Activated T-cell treated with anti-CD3 and anti-CD28 coated beads, Interleukin-2, amount 50 U/mL, for 24 hours (primary cell): ENCODE results near the gene MAP2.

ENCODE experiments used
- DNase-seq: peaks from one replicate; pipeline ENCODE4 v3.0.0-alpha.2; 2020
- H3K27ac Mint-ChIP-seq: 2 replicates; pipeline ENCODE4 v1.8.0; 2020; ENCODE audit warnings: mild to moderate bottlenecking, mixed read lengths
- H3K27me3 Mint-ChIP-seq: 2 replicates; pipeline ENCODE4 v1.8.0; 2020; ENCODE audit warnings: mixed read lengths
- H3K36me3 Mint-ChIP-seq: 2 replicates; pipeline ENCODE4 v1.8.0; 2020; ENCODE audit warnings: low read depth, mixed read lengths
- H3K4me1 Mint-ChIP-seq: 2 replicates; pipeline ENCODE4 v1.8.0; 2020; ENCODE audit warnings: low read depth, mixed read lengths
- H3K4me3 Mint-ChIP-seq: 2 replicates; pipeline ENCODE4 v1.8.0; 2020; ENCODE audit warnings: mild to moderate bottlenecking, moderate library complexity, mixed read lengths
- H3K9me3 Mint-ChIP-seq: 2 replicates; pipeline ENCODE4 v1.8.0; 2020; ENCODE audit warnings: mixed read lengths

The MAP2 gene

DNA sequence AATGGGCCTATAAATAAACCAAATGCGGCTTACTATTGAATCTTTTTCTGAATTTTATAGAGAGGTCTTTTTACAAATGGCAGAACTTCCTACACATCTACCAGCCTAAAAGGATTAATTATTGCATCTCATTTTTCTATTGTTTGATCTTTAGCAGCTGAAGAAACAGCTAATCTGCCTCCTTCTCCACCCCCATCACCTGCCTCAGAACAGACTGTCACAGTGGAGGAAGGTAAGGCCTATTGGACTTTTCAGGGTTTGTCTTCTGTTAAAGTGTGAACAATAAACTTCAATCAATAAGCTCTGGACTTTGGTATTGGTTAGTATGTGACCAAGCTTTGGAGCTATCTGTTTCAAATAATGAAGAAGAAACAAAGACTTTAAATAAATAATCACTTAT is 256.7 kb downstream of the MAP2 start:
- no peak overlapping the region for H3K27ac Mint-ChIP-seq

DNA sequence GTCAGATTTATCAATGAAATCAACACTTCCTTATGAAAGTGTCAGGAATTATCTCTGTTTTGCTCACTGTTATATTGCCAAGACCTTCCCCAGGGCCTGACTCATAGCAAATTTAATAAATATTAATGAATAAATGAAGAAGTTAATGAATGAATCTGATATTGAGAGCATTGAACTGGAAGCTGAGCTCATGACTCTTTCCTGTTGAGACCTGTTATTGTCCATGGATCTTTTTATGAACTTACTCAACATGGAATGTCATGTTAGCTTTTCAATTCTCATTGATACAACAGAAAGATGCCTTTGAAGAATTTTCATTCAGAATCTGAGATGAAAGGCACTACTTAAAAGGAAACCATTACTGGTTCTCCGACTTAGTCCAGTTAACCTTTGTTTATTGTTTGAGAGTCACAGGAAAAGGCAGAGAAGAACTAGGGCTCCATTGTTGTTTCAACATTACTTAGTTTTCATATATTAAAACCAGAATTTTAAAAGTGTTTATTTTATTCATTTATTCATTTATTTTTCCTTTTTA is 257.4 kb downstream of the MAP2 start:
- Mint-ChIP-seq H3K9me3 (no peaks in the 10 kb centered on the region), H3K4me1 (no peaks in the 10 kb centered on the region), H3K27ac (no peak overlapping the region), H3K4me3 (no peak overlapping the region), H3K27me3 (no peaks in the 10 kb centered on the region), H3K36me3 (no peaks in the 10 kb centered on the region)
- no peak for DNase-seq

More for the DNA sequence above, 256.7 kb downstream of the MAP2 start:
- Mint-ChIP-seq H3K4me1 (no peaks in the 10 kb centered on the region), H3K9me3 (no peaks in the 10 kb centered on the region), H3K27me3 (no peaks in the 10 kb centered on the region), H3K4me3 (no peak overlapping the region), H3K36me3 (no peaks in the 10 kb centered on the region)
- DNase-seq, result no peak

DNA sequence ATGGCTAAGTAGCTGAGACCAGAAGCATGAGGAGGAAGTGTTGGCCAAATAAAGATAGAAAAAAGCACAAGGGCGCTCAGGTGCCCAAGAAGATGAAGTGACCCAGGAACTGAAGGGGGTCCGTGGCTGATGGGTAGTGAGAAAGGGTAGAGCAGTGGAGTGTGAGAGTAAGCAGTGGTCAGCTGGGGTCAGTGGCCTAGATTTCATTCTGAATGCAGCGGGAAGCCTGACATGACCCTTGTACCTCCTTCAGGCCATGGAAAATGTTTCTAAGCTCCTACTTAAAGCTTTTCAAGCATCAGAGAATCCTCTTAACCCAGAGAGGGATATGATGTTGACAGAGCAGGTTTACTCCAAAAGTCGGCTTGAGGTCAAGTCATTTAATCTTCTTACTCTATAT is 258.8 kb downstream of the MAP2 start:
- no peaks in the 10 kb centered on the region for H3K36me3 Mint-ChIP-seq
- no peaks in the 10 kb centered on the region for H3K4me1 Mint-ChIP-seq
- H3K4me3 Mint-ChIP-seq, result no peak overlapping the region
- H3K27me3 Mint-ChIP-seq, result no peaks in the 10 kb centered on the region
- no peak overlapping the region for H3K27ac Mint-ChIP-seq
- no peaks in the 10 kb centered on the region for H3K9me3 Mint-ChIP-seq
- no peak for DNase-seq

DNA sequence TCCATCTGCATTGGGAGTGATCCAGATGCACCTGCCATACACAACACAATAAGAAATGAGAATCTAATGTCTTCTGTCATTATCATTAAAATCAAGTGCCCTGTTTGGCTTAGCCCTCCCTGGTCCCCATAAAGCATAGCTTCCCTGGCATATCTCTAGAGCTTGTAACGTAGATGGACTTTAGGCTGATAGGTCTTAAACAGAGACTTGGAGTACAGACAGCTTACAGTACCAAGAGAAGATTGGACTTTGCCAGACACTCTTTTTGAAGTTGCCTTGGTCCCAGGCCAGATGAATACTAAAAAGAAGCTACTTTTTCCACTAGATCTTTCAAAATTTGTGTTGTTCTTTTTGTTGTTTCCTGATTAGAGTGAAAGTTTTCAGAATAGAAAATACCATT is 261.5 kb downstream of the MAP2 start:
- H3K9me3 Mint-ChIP-seq, result no peaks in the 10 kb centered on the region
- no peak overlapping the region for H3K4me3 Mint-ChIP-seq
- H3K4me1 Mint-ChIP-seq, result no peaks in the 10 kb centered on the region
- DNase-seq, result no peak
- no peak overlapping the region for H3K27ac Mint-ChIP-seq
- H3K36me3 Mint-ChIP-seq, result no peaks in the 10 kb centered on the region
- no peaks in the 10 kb centered on the region for H3K27me3 Mint-ChIP-seq

DNA sequence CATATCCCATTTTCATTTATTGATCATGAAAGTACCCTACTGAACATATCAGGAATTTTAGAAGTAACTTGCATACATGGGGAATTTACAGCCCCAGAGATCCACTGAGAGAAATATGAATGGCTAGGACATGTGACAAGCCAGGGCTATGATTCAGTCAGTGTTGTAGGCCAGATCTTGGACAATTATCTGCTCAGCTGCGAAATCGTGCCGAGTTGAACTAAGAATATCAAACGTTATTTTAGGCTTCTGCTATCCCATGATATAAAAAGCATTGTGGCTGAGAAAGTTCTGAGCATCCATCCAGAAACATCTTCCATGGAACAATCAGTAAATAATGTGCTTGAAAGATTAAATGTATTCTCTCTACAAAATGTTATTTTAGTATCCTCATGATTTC is 262.1 kb downstream of the MAP2 start:
- H3K4me3 Mint-ChIP-seq, result no peak overlapping the region
- no peaks in the 10 kb centered on the region for H3K4me1 Mint-ChIP-seq
- no peak overlapping the region for H3K27ac Mint-ChIP-seq
- H3K27me3 Mint-ChIP-seq, result no peaks in the 10 kb centered on the region
- H3K36me3 Mint-ChIP-seq, result no peaks in the 10 kb centered on the region
- no peaks in the 10 kb centered on the region for H3K9me3 Mint-ChIP-seq
- no peak for DNase-seq

DNA sequence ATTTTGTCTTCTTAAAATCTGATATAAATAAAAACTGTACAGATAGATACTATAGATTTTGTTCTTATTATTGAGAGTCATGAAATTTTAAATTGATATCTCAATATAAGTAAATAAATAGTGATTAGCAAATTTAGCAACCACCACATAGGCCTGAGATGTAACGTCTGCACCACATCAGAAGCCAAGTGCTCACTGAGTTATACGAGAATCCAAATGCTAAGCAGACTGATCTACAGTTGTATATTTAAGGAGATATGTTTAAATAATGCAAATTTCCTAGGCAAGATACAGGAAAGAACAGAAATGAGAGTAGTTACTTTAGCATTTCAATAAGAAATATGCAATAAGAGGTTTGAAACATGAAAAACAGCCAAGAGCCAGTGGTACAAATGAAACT is 262.6 kb downstream of the MAP2 start:
- Mint-ChIP-seq H3K4me1 (no peaks in the 10 kb centered on the region), H3K27me3 (no peaks in the 10 kb centered on the region), H3K4me3 (no peak overlapping the region), H3K27ac (no peak overlapping the region), H3K9me3 (no peaks in the 10 kb centered on the region), H3K36me3 (no peaks in the 10 kb centered on the region)
- DNase-seq, result no peak

DNA sequence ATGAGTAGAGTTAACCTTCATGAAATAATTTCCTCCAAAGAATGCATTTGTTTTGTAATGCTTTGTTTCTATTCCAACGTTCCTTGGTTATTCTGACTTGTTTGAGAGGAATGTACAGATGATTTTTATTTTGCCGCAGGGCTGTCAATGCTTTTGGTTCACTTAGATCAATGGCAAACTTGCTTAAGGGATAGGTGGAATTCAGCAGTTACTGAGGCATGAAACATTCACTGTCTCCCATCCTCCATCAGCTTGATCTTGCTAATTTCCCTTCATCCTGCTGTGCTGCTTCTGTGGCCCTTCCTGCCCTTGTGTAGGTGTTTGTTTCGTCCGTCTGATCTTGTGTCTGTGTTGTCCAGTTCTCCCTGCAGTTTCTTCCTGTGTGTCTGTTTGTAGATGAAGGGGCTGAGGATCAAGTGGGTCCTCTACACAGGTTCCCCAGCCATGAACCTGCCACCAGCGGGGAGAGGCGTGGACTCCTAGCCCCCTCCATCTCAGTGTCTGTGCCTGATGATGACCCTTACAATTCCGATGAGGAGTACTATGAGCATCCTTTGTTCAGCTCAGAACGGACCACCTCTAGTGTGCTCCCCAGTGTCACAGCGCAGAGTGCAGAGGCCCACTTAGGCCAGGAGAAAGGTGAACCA is 263.6 kb downstream of the MAP2 start:
- no peaks in the 10 kb centered on the region for H3K4me1 Mint-ChIP-seq

DNA sequence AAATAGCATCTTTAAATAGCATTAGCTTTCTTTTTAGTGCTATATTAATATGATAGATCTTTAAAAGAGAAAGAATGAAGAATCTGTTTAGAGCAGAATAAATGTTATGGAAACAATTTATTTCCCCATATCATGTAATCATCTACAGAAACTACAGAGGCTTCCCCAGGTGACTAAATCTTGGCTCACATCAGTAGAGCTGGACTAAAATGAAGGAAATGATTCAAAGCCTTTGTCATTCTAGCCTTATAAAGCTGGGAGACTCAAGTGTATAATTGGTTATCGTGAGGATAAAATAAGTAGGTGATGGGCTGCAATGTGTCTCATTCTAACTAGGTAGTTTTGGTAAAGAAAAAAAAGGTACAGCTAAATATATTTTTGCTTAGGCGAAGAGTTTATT is 264.5 kb downstream of the MAP2 start:
- H3K36me3 Mint-ChIP-seq, result no peaks in the 10 kb centered on the region
- H3K4me3 Mint-ChIP-seq, result no peak overlapping the region
- no peak overlapping the region for H3K27ac Mint-ChIP-seq
- DNase-seq, result no peak
- no peaks in the 10 kb centered on the region for H3K27me3 Mint-ChIP-seq
- H3K4me1 Mint-ChIP-seq, result no peaks in the 10 kb centered on the region
- no peaks in the 10 kb centered on the region for H3K9me3 Mint-ChIP-seq

More for the DNA sequence above, 263.6 kb downstream of the MAP2 start:
- H3K36me3 Mint-ChIP-seq, result no peaks in the 10 kb centered on the region
- DNase-seq, result no peak
- H3K4me3 Mint-ChIP-seq, result no peak overlapping the region
- no peak overlapping the region for H3K27ac Mint-ChIP-seq
- H3K9me3 Mint-ChIP-seq, result no peaks in the 10 kb centered on the region
- no peaks in the 10 kb centered on the region for H3K27me3 Mint-ChIP-seq

DNA sequence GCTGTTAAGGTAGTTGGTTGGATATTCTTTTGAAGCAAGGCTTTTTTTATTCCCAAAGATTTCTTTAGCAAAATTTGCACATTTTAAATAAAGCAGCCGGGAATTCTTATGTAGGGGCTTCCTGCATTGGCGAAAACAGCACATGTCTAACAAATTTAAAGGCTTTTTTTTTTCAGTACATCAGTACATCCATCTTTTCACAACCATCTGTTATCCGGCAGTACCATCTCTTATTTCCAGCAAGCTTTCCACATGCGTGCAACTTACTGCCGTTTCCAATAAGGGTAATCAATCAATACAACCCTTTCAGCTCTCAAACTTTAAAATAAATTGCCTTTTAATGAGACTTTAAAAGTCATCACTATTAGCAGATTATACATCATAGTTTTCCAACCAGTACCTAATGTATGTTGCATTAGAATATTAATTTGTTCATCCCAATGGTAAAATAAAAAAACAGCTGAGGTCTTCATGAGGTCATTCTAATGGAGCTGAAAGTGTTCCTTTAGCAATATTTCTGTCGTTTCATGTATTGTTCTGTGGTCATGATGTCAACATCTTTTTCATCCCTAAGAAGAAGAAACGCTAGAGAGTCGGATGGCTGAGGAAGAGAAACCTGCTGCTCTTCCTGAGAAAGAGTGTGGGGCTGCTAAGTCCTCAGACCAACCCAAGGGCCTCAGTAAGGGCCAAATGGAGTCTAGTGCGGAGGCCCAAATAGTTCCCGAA is 266.3 kb downstream of the MAP2 start:
- no peak overlapping the region for H3K27ac Mint-ChIP-seq
- H3K27me3 Mint-ChIP-seq, result no peaks in the 10 kb centered on the region
- H3K4me3 Mint-ChIP-seq, result no peak overlapping the region
- no peaks in the 10 kb centered on the region for H3K36me3 Mint-ChIP-seq
- H3K9me3 Mint-ChIP-seq, result no peaks in the 10 kb centered on the region
- no peaks in the 10 kb centered on the region for H3K4me1 Mint-ChIP-seq
- no peak for DNase-seq

DNA sequence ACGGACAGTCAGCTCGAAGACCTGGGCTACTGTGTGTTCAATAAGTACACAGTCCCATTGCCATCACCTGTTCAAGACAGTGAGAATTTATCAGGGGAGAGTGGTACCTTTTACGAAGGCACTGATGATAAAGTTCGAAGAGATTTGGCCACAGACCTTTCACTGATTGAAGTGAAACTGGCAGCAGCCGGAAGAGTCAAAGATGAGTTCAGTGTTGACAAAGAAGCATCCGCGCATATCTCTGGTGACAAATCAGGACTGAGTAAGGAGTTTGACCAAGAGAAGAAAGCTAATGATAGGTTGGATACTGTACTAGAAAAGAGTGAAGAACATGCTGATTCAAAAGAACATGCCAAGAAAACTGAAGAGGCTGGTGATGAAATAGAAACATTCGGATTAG is 270.9 kb downstream of the MAP2 start:
- Mint-ChIP-seq H3K4me3 (no peak overlapping the region), H3K4me1 (peaks cover 5% of the 10 kb centered on the region), H3K27me3 (no peaks in the 10 kb centered on the region), H3K9me3 (no peaks in the 10 kb centered on the region), H3K27ac (no peak overlapping the region), H3K36me3 (no peaks in the 10 kb centered on the region)
- DNase-seq, result no peak

DNA sequence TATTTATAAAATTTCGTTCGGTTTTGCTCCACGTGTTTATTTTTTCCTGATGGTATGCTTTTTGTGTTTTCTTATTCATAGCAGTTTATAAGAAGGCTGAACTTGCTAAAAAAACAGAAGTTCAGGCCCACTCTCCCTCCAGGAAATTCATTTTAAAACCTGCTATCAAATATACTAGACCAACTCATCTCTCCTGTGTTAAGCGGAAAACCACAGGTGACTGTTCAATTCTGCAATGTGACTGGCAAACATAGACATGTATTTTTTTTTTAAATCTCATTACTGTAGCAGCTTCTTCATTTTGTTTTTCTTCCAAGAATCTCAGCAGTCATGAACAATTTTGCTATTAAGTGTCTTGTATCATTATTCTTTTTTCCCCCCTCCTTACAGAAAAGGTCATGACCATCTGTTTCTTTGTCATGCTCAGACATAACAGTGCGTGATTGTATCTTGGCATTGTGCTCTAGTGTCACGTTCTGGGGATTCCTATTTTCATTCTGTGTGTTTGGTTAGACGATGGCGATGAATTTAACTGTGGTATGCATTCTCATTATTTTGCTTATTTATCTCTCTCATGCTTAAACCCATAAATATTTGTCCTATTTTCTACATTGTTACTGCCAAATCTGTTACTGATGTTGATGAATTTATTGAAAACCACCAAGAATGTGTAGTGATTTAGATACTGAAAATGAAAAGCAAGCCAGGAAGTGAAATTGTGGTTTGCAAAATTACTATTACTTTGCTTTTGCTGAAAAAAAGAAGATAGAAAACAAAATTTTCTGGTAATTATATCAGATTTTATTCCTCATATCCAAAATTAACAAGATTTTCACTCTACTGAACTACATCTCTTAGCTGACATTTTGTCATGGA is 273.2 kb downstream of the MAP2 start:
- DNase-seq, result no peak
- Mint-ChIP-seq H3K27me3 (no peaks in the 10 kb centered on the region), H3K4me3 (no peak overlapping the region), H3K9me3 (no peaks in the 10 kb centered on the region), H3K4me1 (peaks cover 5% of the 10 kb centered on the region), H3K27ac (peak overlapping the region; percentile 1), H3K36me3 (no peaks in the 10 kb centered on the region)

DNA sequence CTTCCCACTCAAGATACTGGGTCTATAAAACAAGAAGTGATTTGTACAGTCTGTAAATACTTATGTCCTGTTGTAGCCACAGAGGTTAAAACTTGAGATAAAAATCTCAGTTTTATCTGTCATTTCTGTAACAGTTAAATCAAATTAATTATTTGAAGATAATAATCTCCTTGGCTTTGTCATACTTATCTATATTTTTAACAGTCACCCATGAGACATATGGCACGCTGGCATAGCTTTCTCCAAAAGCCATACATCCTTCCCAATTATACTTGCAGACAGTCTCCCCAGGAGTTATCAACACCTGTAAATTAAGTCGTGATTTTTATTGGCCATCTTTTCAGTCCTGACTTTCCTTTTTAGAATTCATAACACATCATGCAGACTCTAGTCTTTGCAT is 278.9 kb downstream of the MAP2 start:
- DNase-seq, result no peak
- no peaks in the 10 kb centered on the region for H3K4me1 Mint-ChIP-seq
- H3K9me3 Mint-ChIP-seq, result no peaks in the 10 kb centered on the region
- H3K4me3 Mint-ChIP-seq, result no peak overlapping the region
- no peaks in the 10 kb centered on the region for H3K36me3 Mint-ChIP-seq
- H3K27ac Mint-ChIP-seq, result no peak overlapping the region
- no peaks in the 10 kb centered on the region for H3K27me3 Mint-ChIP-seq

DNA sequence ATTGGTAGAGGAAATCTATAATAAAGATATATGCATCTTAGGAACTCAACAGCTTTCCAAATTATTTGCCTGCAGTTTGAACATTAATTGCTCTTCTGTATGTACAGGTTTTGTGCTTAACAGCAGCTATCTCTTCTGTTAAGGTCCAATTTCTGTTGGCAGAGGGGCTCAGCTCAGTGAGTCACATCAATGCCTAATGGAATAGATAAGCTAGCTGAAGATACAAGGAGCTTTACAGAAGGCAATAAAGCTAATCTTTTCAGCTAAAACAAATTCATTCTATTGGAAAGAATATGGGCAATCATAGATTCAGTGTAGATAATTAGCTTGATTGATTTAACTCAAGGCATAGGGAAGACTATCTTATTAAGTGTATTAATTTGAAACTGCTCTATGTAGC is 289.4 kb downstream of the MAP2 start:
- H3K36me3 Mint-ChIP-seq, result no peaks in the 10 kb centered on the region
- no peak overlapping the region for H3K4me3 Mint-ChIP-seq
- no peaks in the 10 kb centered on the region for H3K4me1 Mint-ChIP-seq
- H3K9me3 Mint-ChIP-seq, result no peaks in the 10 kb centered on the region
- no peak overlapping the region for H3K27ac Mint-ChIP-seq
- H3K27me3 Mint-ChIP-seq, result no peaks in the 10 kb centered on the region
- DNase-seq, result no peak

DNA sequence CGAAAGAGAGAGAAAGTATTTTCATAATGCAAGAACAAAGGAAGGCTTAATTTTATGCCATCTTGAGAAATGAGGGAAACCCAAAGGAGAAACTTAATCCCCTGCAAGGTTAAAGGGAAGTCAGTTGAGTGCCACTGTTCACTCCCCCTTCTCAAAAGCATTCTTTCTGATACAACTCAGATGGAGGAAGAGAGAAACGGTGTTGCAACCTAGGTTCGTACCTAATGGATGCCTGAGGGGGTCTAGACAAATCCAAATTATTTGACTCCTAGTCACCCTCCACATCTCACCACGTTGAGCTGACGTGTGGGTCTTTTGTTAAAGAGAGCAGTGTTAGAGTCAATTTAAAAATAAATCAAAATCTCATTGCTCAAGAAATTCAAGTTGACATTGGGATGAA is 295.2 kb downstream of the MAP2 start:
- Mint-ChIP-seq H3K9me3 (no peaks in the 10 kb centered on the region), H3K27me3 (no peaks in the 10 kb centered on the region), H3K27ac (no peak overlapping the region), H3K36me3 (no peaks in the 10 kb centered on the region), H3K4me1 (no peaks in the 10 kb centered on the region), H3K4me3 (no peak overlapping the region)
- no peak for DNase-seq

DNA sequence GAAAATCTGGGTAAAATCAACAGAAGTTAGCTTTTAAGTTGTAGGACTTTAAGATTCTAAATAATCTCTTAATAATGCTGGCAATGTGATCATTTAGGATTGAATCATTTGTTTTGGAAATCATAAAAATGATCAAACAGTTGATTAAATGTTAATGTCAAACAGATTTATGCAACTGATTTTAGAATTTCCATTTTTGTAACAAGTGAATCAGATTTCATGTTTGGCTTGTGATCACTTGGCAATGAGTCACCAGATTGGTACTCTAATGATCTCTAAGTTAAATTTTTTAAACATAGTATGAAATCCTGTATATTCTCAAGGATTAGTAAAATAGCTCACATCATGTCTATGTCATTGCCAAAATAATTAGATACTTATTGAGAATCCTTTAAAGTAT is 297.6 kb downstream of the MAP2 start:
- no peaks in the 10 kb centered on the region for H3K9me3 Mint-ChIP-seq
- H3K27ac Mint-ChIP-seq, result no peak overlapping the region
- no peak overlapping the region for H3K4me3 Mint-ChIP-seq
- no peaks in the 10 kb centered on the region for H3K27me3 Mint-ChIP-seq
- DNase-seq, result no peak
- no peaks in the 10 kb centered on the region for H3K4me1 Mint-ChIP-seq
- no peaks in the 10 kb centered on the region for H3K36me3 Mint-ChIP-seq
